AG09319 (cell line): ENCODE measurements around the gene TMEM51.

Experiments used
- DNase-seq: peaks from one replicate; pipeline ENCODE4 v3.0.0-alpha.2; 2010; ENCODE audit warnings: low read depth; ENCODE audit errors: extremely low read depth
- CTCF ChIP-seq: IDR thresholded peaks from 2 replicates; pipeline ENCODE4 v1.5.1; 2011; ENCODE audit warnings: low read depth, mild to moderate bottlenecking, inconsistent platforms, low read length, moderate library complexity

Gene TMEM51

GRCh38 chr1:15120251-15120945 lies 33.1 kb upstream of the TMEM51 start:
- no peak for TF ChIP-seq CTCF
- no peak for DNase-seq

- no peak for DNase-seq
- TF ChIP-seq CTCF, result no peak
Observed at GRCh38 chr1:15122331-15122730, 31.2 kb upstream of the TMEM51 start.

- no peak for DNase-seq
- TF ChIP-seq CTCF, result no peak
Observed at GRCh38 chr1:15123270-15123669, 30.3 kb upstream of the TMEM51 start.

- no peak for DNase-seq
- no peak for TF ChIP-seq CTCF
Observed at GRCh38 chr1:15123925-15124324, 29.6 kb upstream of the TMEM51 start.

- TF ChIP-seq CTCF, result no peak
- no peak for DNase-seq
Observed at GRCh38 chr1:15124362-15125100, 29.0 kb upstream of the TMEM51 start.

- no peak for TF ChIP-seq CTCF
- no peak for DNase-seq
Observed at GRCh38 chr1:15125101-15125745, 28.3 kb upstream of the TMEM51 start.

GRCh38 chr1:15128077-15128476 lies 25.5 kb upstream of the TMEM51 start:
- TF ChIP-seq CTCF, result no peak
- no peak for DNase-seq
